CD14-positive monocyte (primary cell): ENCODE measurements around the gene MXRA8. TPM values are rescaled to one million over a fixed set of nuclear protein-coding genes. Genes with fewer than 3 reads are reported as not detected.

Experiments used
- DNase-seq, 3 donors: peaks; one replicate each; pipeline ENCODE4 v3.0.0-alpha.2; 2011 to 2022
- H2AFZ ChIP-seq: 2 replicates; pipeline ENCODE4 v1.6.0; 2012; ENCODE audit warnings: mild to moderate bottlenecking, low read depth, low read length, inconsistent platforms; ENCODE audit not compliant: insufficient read depth, poor library complexity, severe bottlenecking
- H3K27ac ChIP-seq, 2 donors: 1 replicate in 1 of 2; 2 replicates in 1 of 2; pipeline ENCODE4 v1.5.1; 2012 to 2013; ENCODE audit warnings: low read length in 2 of 2, control low read depth in 1 of 2, inconsistent platforms in 1 of 2, low read depth in 1 of 2, mild to moderate bottlenecking in 1 of 2
- H3K27me3 ChIP-seq, 2 donors: one replicate each; pipeline versions ENCODE4 v1.6.0 to v1.6.1; 2011 to 2013; ENCODE audit warnings: low read length in 2 of 2; ENCODE audit not compliant: control insufficient read depth in 2 of 2, insufficient read depth in 2 of 2
- H3K36me3 ChIP-seq, 2 donors: replicated peaks in 1 of 2; 1 replicate in 1 of 2; 2 replicates in 1 of 2; pipeline versions ENCODE4 v1.5.1 to v1.6.1; 2012 to 2013; ENCODE audit warnings: low read length in 2 of 2, control low read depth in 1 of 2, inconsistent platforms in 1 of 2, mild to moderate bottlenecking in 1 of 2; ENCODE audit not compliant: insufficient read depth in 2 of 2, control insufficient read depth in 1 of 2
- H3K4me1 ChIP-seq, 2 donors: 1 replicate in 1 of 2; 2 replicates in 1 of 2; pipeline versions ENCODE4 v1.5.1 to v1.6.1; 2012 to 2013; ENCODE audit warnings: low read length in 2 of 2, control low read depth in 1 of 2, inconsistent platforms in 1 of 2, mild to moderate bottlenecking in 1 of 2, moderate library complexity in 1 of 2; ENCODE audit not compliant: insufficient read depth in 2 of 2, control insufficient read depth in 1 of 2
- H3K4me2 ChIP-seq: replicated peaks from 2 replicates; pipeline ENCODE3; 2012; ENCODE audit warnings: low read length, moderate library complexity, mild to moderate bottlenecking; ENCODE audit not compliant: poor library complexity, severe bottlenecking; ENCODE audit errors: extremely low read depth
- H3K4me3 ChIP-seq, 3 experiments: fragments of 200-600 bp in 1 of 3; sonication (generic) in 1 of 3; replicated peaks in 1 of 3; 1 replicate in 2 of 3; 2 replicates in 1 of 3; pipeline ENCODE4 v1.5.1; 2011 to 2013; ENCODE audit warnings: low read length in 3 of 3, mild to moderate bottlenecking in 3 of 3, control low read depth in 2 of 3, low read depth in 2 of 3, inconsistent platforms in 1 of 3, moderate library complexity in 1 of 3
- H3K79me2 ChIP-seq: 2 replicates; pipeline ENCODE4 v1.6.0; 2012; ENCODE audit warnings: mild to moderate bottlenecking, control low read depth, inconsistent platforms, low read length, moderate library complexity; ENCODE audit not compliant: insufficient read depth
- H3K9ac ChIP-seq: 2 replicates; pipeline ENCODE4 v1.6.0; 2017; ENCODE audit warnings: low read length, mild to moderate bottlenecking; ENCODE audit not compliant: insufficient read depth, poor library complexity, severe bottlenecking
- H3K9me3 ChIP-seq, 2 donors: replicated peaks in 1 of 2; 1 replicate in 1 of 2; 2 replicates in 1 of 2; pipeline versions ENCODE4 v1.5.1 to v1.6.1; 2012 to 2013; ENCODE audit warnings: low read length in 2 of 2, control low read depth in 1 of 2; ENCODE audit not compliant: control insufficient read depth in 1 of 2, insufficient read depth in 1 of 2
- H4K20me1 ChIP-seq: 2 replicates; pipeline ENCODE4 v1.6.0; 2012; ENCODE audit warnings: mild to moderate bottlenecking, low read length, control low read depth, moderate library complexity; ENCODE audit not compliant: insufficient read depth
- H3K27ac Mint-ChIP-seq, 7 donors: one replicate each; pipeline ENCODE4 v1.8.0; 2020; ENCODE audit warnings: mild to moderate bottlenecking in 7 of 7, mixed read lengths in 7 of 7, moderate library complexity in 6 of 7, inconsistent platforms in 2 of 7
- H3K27me3 Mint-ChIP-seq, 3 donors: one replicate each; pipeline ENCODE4 v1.8.0; 2021 to 2022; ENCODE audit warnings: low read depth in 3 of 3, mild to moderate bottlenecking in 3 of 3, mixed read lengths in 3 of 3, moderate library complexity in 3 of 3, inconsistent platforms in 1 of 3
- H3K36me3 Mint-ChIP-seq, 2 donors: one replicate each; pipeline ENCODE4 v1.8.0; 2020; ENCODE audit warnings: mixed read lengths in 2 of 2, inconsistent platforms in 1 of 2, mild to moderate bottlenecking in 1 of 2
- H3K4me1 Mint-ChIP-seq: one replicate; pipeline ENCODE4 v1.8.0; 2020; ENCODE audit warnings: mild to moderate bottlenecking, mixed read lengths
- H3K4me3 Mint-ChIP-seq, 2 donors: one replicate each; pipeline ENCODE4 v1.8.0; 2020; ENCODE audit warnings: mild to moderate bottlenecking in 2 of 2, mixed read lengths in 2 of 2, moderate library complexity in 1 of 2
- H3K9me3 Mint-ChIP-seq, 7 donors: one replicate each; pipeline ENCODE4 v1.8.0; 2020 to 2022; ENCODE audit warnings: mixed read lengths in 7 of 7, mild to moderate bottlenecking in 6 of 7, moderate library complexity in 6 of 7, inconsistent platforms in 2 of 7
- CTCF ChIP-seq: fragments of 200-600 bp; IDR thresholded peaks from one replicate; pipeline ENCODE4 v1.8.0; 2022; ENCODE audit warnings: antibody characterized with exemption, mild to moderate bottlenecking
- WGBS: methylation state at CpG from one replicate; pipeline ENCODE4 v1.1.5; 2013; ENCODE audit warnings: missing lambda C conversion rate; ENCODE audit not compliant: insufficient coverage; 5-methylcytosine and 5-hydroxymethylcytosine counted together
- intact Hi-C, 2 donors: fragments of 100-400 bp; cut with micrococcal nuclease; formaldehyde crosslinking; loops; one replicate each; pipeline versions ENCODE4 v1.15.0 to v1.15.1; 2023
- polyA plus RNA-seq, 3 donors: library from polyadenylated mRNA; depleted of rRNA in 1 of 3; unstranded in 2 of 3; stranded (reverse) in 1 of 3; fragments of 300-500 nt in 2 of 3; fragments of >200 nt in 1 of 3; fragmentation: Illumina TruSeq in 2 of 3; gene quantifications; 1 replicate in 2 of 3; 2 replicates in 1 of 3; pipeline ENCODE4 v1.2.3, GENCODE V29; 2012 to 2021

MXRA8 gene
- polyA plus RNA-seq, 3 donors: not detected

- 95% methylated on average over 36 of the region's 36 CpGs for WGBS
- Mint-ChIP-seq H3K4me3 (no peak overlapping the region), H3K4me1 (no peaks in the 10 kb centered on the region), H3K9me3 (peaks cover 0 to 3% (median 0%) of the 10 kb centered on the region in 7 donors), H3K27me3 (no peaks in the 10 kb centered on the region), H3K27ac (no peak overlapping the region), H3K36me3 (peaks cover 2 to 13% of the 10 kb centered on the region in 2 donors)
- H3K36me3 ChIP-seq: peaks cover 6 to 8% of the 10 kb centered on the region in 2 donors
- intact Hi-C loops: no loop called here
- H3K4me2 ChIP-seq: no peak overlapping the region
- H3K9me3 ChIP-seq: no peaks in the 10 kb centered on the region
- H3K9ac ChIP-seq: no peak overlapping the region
- no peak overlapping the region for H2AFZ ChIP-seq
- no peak for TF ChIP-seq CTCF
- no peak overlapping the region for H3K4me3 ChIP-seq
- no peak for DNase-seq
- no peaks in the 10 kb centered on the region for H4K20me1 ChIP-seq
- no peaks in the 10 kb centered on the region for H3K4me1 ChIP-seq
- no peaks in the 10 kb centered on the region for H3K27me3 ChIP-seq
- H3K79me2 ChIP-seq: no peaks in the 10 kb centered on the region
- H3K27ac ChIP-seq: no peak overlapping the region
Observed at GRCh38 chr1:1333551-1334241, 24.7 kb downstream of the MXRA8 start.

GRCh38 chr1:1332774-1333480, 25.4 kb downstream of the MXRA8 start:
- Mint-ChIP-seq H3K9me3 (peaks cover 0 to 3% (median 0%) of the 10 kb centered on the region in 7 donors), H3K27me3 (no peaks in the 10 kb centered on the region), H3K4me1 (no peaks in the 10 kb centered on the region), H3K4me3 (no peak overlapping the region), H3K27ac (no peak overlapping the region), H3K36me3 (peaks cover 0 to 9% of the 10 kb centered on the region in 2 donors)
- 90% methylated on average over 46 of the region's 48 CpGs for WGBS
- Histone ChIP-seq H3K27ac (no peak overlapping the region), H3K9me3 (no peaks in the 10 kb centered on the region), H3K4me1 (no peaks in the 10 kb centered on the region), H4K20me1 (no peaks in the 10 kb centered on the region), H3K9ac (no peak overlapping the region), H2AFZ (no peak overlapping the region), H3K36me3 (peaks cover 0 to 13% of the 10 kb centered on the region in 2 donors), H3K27me3 (no peaks in the 10 kb centered on the region), H3K4me2 (no peak overlapping the region), H3K79me2 (no peaks in the 10 kb centered on the region), H3K4me3 (no peak overlapping the region)
- no peak for TF ChIP-seq CTCF
- intact Hi-C loops: no loop called here
- no peak for DNase-seq
